Left renal pelvis (tissue), 4 donors: ENCODE measurements around the gene PEX5. TPM values are rescaled to one million over a fixed set of nuclear protein-coding genes. Genes with fewer than 3 reads are reported as not detected.
A peak's percentile ranks its signal among the peaks of the same experiment; 100 is the strongest.
"Not testable (repeated sequence)": the region's sequence is repeated elsewhere in the genome, so short reads cannot be mapped to it uniquely, and the experiment has no call there.

Source experiments
- DNase-seq, 4 donors: peaks; one replicate each; pipeline ENCODE4 v3.0.0-alpha.2; 2013; ENCODE audit warnings: low read depth in 4 of 4, low spot score in 3 of 4
- polyA plus RNA-seq, 4 donors: library from polyadenylated mRNA; unstranded; fragments of 120-200 nt; gene quantifications; one replicate each; pipeline ENCODE4 v1.2.1, GENCODE V29; 2013; ENCODE audit not compliant: insufficient read length in 4 of 4

Gene PEX5
- polyA plus RNA-seq, 4 donors, result 36.2 to 50.7 (median 44.5) TPM

- DNase-seq, result no peak
These were observed 30.5 kb upstream of the PEX5 start for GRCh38 chr12:7158781-7159609.

DNA sequence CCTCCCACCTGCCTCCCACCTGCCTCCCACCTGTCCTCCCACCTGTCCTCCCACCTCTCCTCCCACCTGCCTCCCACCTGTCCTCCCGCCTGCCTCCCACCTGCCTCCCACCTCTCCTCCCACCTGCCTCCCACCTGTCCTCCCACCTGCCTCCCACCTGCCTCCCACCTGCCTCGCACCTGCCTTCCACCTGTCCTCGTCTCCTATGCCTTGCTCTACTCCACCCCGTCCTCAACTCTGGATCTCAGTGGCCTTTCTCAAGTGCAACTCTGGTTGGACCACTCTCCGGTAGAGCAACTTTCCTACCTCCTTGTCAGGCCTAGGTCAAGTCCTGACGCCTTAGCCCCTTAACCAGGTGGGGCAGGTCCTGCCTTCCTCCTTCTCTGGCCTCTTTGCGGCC, 29.3 kb upstream of the PEX5 start:
- no peak for DNase-seq

DNA sequence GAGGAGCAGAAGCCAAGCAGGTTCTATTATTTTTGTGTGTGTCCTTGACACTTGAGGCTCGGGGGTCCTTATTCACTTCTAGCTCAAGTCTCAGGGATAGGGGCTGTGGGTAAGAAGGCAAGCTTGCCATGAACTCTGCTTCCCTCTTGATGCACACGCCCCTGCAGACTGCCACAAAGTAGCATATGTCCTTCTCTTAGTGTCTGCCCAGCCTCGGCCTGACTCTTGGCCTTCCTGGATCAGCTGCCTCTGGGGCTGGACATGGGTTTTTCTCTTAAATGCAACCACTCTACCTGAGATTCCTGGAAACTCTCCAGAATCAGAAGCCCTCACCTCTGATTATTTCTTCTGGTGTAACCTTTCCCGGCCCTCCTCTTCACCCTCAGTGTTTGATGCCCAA, 28.2 kb upstream of the PEX5 start:
- DNase-seq, result no peak

GRCh38 chr12:7161811-7162210, 27.7 kb upstream of the PEX5 start:
- no peak for DNase-seq

DNA sequence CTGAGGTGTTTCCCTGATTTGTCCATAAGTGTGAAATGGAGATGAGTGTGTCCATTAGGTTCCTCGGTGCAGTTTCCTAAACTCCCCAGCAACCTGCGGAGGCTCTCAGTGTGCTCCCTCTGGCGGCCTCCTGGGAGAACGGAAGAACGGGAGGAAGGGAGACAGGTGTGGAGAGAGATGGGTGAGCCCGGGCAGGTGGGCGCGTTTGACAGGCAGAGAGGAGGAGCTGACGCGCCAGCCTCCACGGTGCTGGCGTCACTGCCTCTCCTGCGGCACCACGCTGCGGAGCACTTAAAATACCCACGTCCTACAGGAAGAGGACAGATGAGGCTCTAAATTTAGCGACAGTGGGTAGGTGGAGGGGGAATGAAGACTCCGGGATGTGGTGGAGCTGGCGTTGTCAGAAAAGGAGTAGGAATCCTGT, 26.8 kb upstream of the PEX5 start:
- peak in 1 of 4 donors; percentile 21 for DNase-seq

DNA sequence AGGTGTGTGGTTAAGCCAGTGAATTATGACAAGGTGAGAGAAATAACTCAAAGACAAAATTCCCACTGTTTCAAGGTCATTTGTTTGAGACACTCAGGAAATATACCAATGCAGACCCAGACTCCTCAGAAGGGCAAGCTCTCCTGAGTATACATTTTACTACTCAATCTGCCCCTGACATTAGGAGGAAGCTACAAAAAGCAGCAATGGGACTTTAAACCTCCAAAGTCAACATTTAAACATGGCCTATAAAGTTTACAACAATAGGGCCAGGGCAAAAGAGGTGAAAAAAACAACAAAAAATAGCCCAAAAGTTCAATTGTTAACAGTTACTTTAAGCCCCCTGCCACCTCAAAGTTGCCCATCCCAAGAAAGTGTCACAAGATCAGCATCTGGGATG, 19.5 kb upstream of the PEX5 start:
- DNase-seq, result no peak

DNA sequence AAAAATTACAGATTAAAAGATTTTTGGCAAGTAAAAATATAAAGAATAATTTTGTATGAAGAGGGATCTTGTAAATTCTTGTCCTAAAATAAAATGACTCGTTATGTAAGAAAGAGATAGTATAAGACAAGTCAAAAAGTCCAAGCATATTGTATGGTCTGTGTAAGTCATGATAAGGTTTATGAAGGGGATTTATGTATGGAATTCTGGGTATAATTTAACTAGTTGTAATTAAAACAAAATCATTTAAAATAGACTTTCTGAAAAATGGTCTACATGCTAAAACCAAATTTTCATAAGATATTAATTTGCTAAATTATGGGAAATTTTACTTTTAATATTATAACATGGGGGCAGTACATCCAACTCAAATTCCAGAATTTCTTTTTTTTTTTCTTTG, 17.6 kb upstream of the PEX5 start:
- no peak for DNase-seq

DNA sequence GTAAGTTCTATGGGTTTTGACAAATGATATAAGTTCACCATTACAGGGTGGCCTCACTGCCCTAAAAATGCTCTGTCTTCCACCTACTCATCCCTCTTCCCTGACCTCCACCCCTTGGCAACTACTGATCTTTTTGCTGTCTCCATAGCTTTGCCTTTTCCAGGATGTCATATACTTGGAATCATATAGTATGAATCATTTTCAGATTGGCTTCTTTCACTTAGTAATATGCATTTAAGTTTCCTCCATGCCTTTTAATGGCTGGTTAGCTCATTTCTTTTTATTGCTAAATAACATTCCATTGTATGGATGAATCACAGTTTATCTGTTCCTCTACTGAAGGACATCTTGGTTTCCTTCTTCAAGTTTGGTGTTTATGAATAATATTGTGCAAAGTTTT, 14.0 kb upstream of the PEX5 start:
- DNase-seq, result no peak

DNA sequence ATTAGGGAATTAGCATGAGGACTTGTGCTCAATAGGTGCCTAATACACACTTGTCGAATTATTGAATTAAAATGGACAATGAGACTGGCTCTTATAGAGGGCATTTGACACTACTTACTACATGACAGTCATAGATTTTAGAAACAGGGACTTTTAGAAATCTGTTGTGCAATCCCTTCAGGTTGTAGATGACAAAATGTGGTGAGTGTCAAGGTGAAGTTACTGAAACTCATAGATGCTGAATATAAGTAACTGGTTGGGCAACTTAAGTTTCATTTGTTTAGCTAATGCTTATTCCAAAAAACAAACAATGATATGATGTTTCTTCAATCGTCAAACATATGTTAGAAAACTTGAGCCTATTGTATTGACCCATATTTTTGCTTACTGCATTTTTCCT, 12.9 kb upstream of the PEX5 start:
- DNase-seq, result no peak

DNA sequence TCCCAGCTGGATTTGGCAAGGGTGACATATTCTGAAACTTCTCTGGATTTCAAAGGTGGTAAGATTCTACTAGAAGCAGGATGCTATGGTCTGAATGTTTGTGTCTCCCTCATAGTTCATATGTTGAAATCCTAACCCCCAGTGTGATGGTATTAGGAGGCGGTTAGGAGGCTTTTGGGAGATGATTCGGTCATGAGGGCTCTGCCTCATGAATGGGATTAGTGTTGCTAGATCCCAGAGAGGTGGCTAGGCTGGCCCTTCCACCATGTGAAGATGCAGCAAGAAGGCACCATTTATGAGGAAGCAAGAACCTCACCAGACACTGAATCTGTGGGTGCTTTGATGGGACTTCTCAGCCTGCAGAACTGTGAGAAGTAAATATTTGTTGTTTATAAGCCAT, 11.0 kb upstream of the PEX5 start:
- DNase-seq, result no peak

DNA sequence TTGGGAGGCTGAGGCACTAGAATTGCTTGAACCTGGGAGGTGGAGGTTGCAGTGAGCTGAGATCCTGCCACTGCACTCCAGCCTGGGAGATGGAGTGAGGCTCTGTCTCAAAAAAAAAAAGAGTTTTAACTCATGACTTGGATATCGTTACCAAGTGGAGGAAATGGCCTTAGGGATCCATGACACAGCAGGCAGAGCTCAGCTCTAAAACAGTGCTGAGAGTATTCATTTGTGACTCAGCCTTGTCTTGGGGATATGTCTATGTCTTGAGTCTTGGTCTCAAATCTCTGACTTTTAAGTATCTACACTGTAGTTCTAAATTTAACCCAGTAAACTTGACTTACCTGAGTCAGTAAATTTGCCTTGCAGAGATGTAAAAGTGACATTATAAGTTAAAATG, 8.8 kb upstream of the PEX5 start:
- DNase-seq, result no peak

- DNase-seq, result not testable (repeated sequence)
These were observed 3.4 kb upstream of the PEX5 start for GRCh38 chr12:7186058-7186457.

DNA sequence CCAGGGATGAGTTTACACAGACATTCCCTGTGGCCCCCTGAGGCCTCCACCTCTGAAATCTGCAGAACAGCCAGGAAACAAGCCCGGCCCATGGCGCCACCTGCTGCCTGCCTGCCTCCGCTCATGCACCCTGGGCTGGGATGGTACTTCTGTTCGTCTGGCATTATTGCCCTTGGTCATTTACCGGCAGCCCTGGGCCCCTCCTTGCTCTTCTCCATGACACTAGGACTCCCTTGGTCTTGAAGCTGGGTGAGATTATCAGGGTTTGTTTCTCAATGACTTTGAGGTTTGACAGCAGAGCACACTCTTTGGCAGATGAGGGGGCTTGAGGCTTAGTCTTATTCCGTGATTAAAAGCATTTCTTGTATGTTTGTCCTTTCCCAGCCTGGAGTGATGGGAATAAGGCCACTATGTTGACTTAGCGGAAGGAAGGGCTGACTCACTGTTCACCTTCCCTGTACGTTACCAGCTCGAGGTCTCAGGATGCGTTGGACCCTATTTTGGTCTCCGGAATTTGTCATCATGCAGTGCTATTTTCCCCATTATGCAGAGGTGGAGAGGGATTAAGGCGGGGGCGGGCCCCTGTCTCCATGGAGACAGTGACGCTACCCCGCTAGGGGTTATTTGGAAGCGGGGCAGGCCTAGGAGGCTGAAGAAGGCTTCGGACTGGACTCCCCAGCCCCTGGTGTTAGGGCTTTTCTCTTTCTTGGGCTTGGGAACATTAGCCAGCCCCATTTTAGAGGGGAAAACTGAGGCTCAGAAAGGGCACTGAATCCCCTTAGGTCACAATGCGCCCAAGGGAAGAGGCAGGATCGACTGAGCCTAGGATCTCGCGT, 706 bp upstream of the PEX5 start:
- peak in 2 of 4 donors; percentile 20 to 27 for DNase-seq

DNA sequence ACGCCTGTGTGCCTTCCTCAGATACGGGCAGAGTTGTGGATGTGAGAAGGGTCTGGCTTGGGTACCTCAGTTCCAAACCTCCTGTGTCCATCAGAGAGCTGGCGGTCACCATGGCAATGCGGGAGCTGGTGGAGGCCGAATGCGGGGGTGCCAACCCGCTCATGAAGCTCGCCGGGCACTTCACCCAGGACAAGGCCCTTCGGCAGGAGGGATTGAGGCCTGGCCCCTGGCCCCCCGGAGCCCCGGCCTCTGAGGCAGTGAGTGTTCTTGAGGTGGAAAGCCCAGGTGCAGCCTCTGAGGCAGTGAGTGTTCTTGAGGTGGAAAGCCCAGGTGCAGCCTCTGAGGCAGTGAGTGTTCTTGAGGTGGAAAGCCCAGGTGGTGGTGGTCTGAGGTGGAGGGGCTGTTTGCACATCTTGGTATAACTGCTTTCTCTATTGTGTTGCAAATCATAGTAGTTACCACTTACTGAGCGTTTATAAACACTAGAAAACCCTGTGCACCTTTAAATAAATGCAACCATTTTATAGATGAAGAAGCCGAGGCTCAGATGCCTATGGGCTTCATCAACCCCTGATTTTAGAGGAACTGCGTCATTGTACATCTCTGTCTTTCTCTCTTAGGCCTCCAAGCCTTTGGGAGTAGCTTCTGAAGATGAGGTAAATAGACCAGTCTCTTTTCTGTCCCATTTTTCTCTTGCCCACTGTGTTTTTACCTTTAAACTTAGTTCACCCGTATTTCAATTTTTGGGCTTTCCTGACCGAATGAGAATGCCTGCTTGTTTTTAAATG, 976 bp downstream of the PEX5 start:
- DNase-seq, result no peak

DNA sequence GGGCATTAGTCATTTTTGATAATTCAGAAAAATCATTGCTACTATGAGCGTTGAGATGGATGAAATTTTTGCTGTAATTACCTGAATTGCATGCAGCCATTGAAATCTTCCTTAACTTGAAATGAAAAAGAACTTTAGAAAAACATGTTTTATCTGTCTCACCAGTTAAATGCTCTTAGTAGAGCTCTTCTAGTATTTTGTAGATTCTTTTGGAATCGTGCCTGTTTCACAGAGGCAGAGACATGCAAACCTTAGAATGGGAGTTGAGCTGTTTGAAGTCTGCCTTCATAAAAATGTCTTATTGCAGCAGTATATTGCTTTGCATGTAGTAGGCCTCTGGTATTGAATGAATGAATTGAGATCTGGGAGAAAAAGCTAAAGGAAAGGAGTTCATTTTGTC, 4.2 kb downstream of the PEX5 start:
- DNase-seq, result no peak

DNA sequence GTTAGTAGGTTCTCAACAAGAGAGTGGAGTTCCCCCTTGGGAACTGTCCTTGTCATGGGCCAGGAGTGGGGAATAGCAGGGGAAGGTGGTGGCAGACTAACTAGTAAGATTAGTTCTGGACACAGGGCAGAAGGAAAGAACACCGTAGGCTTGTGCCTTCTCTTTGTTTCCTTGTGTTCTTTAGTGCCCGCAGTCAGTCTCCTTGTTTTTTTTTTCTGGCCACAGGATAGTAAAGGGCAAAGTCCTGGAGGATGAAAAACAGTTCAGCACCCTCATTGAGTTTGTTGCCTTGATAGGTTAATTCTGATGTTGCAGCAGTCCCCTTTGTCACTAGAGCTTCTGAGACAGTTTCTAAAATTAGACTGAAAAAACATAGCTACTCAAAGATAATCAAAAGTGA, 8.4 kb downstream of the PEX5 start:
- no peak for DNase-seq

- DNase-seq, result no peak
These were observed 13.6 kb downstream of the PEX5 start for GRCh38 chr12:7203109-7203508.

GRCh38 chr12:7205091-7205490, 15.6 kb downstream of the PEX5 start:
- no peak for DNase-seq

GRCh38 chr12:7206691-7207090, 17.2 kb downstream of the PEX5 start:
- no peak for DNase-seq

GRCh38 chr12:7207866-7208625, 18.6 kb downstream of the PEX5 start:
- DNase-seq, result no peak
